ENCODE data around the gene AHSP.
"Not testable (repeated sequence)": the region's sequence is repeated elsewhere in the genome, so short reads cannot be mapped to it uniquely, and the experiment has no call there.

Gene AHSP, protein sequence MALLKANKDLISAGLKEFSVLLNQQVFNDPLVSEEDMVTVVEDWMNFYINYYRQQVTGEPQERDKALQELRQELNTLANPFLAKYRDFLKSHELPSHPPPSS

DNA sequence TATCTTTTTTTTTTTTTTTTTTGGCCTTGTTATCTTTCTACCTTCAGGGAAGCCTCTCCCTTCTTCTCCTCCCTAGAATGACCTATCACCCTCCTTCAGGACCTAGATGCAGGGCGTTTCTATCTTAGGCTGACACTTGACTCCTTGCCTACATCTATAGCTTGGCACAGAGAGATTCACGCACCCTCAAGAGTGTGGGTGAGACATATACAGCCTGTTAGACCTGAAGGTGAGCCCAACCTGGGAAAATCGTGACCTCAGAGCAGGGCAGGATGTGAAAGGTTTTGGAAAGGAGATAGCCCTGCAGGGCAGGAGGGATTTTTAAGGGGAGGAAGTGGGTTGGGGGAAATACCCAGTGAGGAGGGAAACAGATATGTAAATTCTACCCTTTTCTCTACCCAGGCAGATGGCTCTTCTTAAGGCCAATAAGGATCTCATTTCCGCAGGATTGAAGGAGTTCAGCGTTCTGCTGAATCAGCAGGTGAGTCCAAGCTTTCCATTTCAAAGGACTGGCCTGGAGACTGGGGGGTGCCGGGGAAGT is at the start of gene AHSP:
Gene AHSP (plus strand): TSS at position 167 of the 541 bp plus-strand sequence. CDS start 240 bp downstream, at position 407.
- DNase-seq (ENCODE audit: low spot score): no peak

DNA sequence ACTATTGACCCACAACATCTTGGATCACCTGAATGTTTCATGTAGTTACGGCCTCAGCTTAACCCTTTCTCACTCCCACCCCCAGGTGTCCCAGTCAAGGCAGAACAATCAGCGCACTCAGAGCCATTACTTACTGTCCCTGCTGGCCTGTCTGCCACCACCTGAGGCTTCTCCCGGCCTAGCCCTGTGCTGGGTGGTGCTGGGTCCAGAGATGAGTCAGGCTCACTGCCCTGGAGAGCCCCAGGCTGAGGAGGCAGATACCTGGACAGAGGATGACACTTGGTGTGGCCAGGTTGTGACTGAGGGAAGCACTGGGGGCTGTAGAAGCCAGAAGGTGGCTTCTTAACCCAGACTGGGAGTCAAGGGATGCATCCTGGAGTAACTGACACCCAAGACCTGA is 48.7 kb upstream of the AHSP start:
- DNase-seq (ENCODE audit: low spot score): no peak

DNA sequence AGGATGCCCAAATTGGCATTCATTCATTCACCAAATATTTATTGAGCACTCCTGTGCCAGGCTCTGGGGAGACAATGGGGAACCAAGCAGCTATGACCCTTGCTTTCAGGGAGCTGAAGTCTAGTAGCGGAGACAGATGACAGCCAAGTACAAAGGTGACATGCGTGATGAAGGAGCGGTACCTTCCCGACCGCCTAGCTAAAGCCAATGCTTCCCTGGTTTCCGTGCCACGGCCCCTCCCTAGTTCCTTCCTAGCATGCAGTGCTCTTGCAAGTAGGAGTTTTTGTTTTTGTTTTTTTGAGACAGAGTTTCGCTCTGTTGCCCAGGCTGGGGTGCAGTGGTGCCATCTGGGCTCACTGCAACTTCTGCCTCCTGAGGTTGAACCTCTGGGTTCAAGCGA is 47.9 kb upstream of the AHSP start:
- no peak for DNase-seq (ENCODE audit: low spot score)

DNA sequence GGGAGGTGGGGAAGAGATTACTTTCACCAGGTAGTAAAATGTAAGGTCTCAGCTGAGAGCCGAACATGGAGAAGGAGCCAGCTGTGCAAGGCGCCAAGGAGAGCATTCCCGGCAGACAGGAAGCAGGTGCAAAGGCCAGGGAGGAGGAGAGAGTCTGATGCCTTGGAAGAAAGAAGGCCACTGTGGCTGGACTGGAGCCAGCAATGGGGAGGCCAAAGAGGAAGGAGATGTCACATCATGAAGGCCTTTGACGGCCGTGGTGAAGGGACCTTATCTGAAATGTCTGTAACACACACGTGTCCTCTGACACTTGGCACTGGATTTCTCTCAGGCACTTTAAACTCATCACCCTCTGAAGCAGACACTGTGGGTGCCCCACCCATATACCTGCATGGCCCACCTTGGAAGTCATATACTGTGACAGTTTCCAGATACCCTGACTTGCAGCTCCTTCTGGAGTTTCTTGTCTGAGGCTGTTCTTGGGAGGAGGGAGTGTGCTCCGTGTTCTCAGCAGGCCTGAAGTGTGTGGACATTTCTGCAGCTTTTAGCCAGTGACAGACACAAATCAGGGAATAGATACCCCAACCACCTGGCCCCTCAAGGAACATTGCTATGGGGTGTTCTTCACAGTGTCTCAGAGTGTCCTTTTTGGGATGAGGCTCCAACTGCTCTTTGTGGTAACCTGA is 46.7 kb upstream of the AHSP start:
- no peak for DNase-seq (ENCODE audit: low spot score)

DNA sequence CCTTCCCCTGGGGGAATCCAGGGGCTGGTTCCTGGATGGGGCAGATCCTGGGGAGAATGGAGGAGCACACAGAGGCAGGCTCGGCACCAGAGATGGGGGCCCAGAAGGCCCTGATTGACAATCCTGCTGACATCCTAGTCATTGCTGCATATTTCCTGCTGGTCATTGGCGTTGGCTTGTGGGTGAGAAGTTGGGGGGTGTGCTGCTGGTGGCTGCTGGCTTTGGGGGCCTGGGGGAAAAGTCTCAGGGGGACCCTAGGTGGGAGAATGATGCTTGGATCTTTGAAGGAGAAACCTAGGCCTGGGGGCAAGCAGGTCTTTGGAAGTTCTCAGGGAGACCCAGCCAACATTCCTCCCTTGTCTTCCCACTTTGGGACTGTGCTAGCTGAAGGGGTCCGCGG is 44.6 kb upstream of the AHSP start, which contains the start of gene SLC5A2:
Gene SLC5A2 (plus strand): TSS at position 43 of the 400 bp plus-strand sequence. CDS start 14 bp downstream, at position 57.
- DNase-seq (ENCODE audit: low spot score): no peak

DNA sequence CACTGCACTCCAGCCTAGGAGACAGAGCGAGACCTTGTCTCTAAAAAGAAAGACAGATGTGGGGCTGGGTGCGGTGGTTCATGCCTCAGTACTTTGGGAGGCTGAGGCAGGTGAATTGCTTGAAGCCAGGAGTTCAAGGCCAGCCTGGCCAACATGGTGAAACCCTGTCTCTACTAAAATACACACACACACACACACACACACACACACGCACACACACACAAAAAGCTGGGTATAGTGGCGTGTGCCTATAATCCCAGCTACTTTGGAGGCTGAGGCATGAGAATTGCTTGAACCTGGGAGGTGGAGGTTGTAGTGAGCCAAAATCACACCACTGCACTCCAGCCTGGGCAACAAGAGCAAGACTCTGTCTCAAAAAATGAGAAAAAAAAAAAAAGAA is 43.7 kb upstream of the AHSP start:
- not testable (repeated sequence) for DNase-seq (ENCODE audit: low spot score)

DNA sequence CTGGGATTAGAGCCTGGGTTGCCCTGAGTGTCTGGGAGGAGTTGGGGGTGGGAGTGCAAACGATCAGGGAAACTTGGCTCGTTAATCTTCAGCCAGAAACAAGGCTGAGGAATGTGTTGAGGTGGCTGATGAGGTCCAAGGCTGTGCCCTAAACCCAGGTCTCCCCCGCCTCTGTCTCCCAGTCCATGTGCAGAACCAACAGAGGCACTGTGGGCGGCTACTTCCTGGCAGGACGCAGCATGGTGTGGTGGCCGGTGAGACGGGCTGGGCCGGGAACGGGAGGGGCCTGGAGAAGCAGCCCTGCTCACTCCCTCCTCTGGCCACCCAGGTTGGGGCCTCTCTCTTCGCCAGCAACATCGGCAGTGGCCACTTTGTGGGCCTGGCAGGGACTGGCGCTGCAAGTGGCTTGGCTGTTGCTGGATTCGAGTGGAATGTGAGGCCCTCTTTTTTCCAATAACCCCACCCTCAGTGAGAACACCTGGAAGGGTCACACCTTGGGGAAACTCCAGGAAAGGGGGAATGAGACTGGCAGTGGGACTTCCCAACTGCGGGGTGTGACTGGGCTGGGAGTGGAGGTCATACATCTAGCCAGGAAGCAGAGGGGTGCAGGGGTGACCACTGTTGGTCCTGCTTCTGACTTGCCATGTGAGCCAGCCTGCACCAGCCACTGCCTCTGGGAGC is 43.1 kb upstream of the AHSP start:
- DNase-seq (ENCODE audit: low spot score): no peak

DNA sequence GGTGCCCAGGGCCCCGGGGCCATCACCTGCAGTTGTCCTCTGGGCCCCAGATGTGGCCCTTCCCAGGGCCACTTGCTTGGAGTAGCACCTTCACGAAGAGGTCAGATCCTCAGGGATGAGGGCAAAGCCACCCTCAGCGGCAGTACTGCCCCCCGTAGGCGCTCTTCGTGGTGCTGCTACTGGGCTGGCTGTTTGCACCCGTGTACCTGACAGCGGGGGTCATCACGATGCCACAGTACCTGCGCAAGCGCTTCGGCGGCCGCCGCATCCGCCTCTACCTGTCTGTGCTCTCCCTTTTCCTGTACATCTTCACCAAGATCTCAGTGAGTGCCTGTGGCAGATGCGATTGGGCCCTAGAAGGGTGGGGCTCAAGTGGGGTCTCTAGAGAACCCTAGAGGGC is 42.1 kb upstream of the AHSP start:
- DNase-seq (ENCODE audit: low spot score): no peak

DNA sequence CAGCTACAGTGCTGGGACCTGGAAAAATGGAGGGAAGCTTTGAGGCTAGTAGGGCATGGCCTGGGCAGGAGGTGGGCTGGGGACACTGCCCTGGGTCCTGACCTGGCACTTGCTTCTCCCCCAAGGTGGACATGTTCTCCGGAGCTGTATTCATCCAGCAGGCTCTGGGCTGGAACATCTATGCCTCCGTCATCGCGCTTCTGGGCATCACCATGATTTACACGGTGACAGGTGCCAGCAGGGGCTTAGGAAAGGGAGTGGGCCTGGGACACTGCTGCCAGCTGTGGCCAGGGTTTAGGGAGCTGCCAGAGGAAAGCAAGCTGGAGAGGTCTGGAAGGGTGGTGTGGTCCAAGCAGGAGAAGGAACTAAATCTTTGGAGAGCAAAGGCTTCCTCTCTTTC is 41.7 kb upstream of the AHSP start:
- DNase-seq (ENCODE audit: low spot score): no peak

DNA sequence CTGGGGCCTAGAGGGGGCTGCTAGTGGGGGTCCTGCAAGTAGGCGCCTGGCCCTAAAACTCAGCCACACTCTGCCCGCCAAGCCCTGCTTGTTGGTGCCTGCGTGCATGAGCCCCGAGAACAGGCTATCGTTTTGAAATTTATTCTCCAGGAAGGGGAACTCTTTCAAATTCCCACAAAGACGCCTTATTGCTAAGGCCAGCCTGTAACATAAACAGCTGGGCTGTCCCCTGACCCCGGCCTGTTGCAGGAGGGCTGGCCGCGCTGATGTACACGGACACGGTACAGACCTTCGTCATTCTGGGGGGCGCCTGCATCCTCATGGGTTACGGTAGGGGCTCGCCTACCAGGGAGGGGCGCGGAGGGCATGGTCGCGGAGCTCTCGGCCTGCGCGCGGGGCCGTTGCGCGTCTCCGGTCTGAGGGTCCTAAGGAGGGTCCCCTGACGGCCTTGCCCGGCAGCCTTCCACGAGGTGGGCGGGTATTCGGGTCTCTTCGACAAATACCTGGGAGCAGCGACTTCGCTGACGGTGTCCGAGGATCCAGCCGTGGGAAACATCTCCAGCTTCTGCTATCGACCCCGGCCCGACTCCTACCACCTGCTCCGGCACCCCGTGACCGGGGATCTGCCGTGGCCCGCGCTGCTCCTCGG is 40.5 kb upstream of the AHSP start:
- no peak for DNase-seq (ENCODE audit: low spot score)

DNA sequence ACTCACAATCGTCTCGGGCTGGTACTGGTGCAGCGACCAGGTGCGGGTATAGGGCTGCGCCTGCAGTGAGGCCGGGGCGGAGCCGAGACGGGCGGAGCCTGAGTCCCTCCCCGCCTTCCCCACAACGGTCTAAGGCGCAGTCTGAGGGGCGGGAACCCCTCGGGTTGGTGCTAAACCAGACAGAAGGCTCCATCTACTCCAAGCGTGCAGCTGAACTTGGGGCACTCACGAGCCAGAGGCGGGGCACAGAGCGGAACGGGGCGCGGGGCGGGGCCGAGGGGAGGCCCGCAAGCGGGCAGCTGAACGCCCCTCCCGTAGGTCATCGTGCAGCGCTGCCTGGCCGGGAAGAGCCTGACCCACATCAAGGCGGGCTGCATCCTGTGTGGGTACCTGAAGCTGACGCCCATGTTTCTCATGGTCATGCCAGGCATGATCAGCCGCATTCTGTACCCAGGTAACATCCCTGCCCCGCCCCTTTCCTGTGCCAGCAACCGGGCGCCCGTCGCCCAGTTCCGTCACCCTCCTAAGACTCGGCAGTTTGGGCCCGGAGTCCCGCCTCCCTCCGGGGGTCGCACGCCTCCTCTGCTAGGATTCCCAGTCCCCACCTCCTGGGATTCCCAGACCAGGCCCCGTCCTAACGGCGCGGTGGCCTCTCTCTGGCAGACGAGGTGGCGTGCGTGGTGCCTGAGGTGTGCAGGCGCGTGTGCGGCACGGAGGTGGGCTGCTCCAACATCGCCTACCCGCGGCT is 39.8 kb upstream of the AHSP start:
- DNase-seq (ENCODE audit: low spot score): no peak

DNA sequence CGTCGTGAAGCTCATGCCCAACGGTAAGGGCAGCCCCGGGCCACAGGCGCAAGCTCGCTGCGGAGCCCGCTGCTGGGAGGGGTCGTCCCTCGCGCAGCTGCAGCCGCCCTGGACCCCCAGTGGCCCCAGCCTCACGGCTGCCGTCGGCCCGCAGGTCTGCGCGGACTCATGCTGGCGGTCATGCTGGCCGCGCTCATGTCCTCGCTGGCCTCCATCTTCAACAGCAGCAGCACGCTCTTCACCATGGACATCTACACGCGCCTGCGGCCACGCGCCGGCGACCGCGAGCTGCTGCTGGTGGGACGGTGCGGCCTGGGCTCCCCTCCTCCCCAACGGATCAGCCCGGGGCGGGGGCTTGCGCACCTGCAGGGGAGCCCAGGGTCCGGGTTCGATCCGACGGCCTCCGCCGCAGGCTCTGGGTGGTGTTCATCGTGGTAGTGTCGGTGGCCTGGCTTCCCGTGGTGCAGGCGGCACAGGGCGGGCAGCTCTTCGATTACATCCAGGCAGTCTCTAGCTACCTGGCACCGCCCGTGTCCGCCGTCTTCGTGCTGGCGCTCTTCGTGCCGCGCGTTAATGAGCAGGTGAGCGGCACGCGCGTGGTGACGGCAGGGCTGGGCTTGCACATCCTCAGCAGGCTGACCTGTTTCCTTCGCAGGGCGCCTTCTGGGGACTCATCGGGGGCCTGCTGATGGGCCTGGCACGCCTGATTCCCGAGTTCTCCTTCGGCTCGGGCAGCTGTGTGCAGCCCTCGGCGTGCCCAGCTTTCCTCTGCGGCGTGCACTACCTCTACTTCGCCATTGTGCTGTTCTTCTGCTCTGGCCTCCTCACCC is 39.0 kb upstream of the AHSP start:
- no peak for DNase-seq (ENCODE audit: low spot score)

DNA sequence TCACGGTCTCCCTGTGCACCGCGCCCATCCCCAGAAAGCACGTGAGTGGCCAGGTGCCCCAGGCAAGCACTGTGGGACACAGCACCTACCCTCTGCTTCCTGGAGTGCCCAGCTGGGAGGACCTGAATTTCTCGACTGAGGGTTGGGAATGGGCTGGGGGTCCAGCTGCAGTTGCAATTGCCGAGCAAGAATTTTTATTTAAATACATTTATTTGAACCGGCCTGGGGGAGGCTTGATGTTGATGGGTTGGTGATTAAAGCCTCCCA is 38.5 kb upstream of the AHSP start:
- DNase-seq (ENCODE audit: low spot score): no peak

DNA sequence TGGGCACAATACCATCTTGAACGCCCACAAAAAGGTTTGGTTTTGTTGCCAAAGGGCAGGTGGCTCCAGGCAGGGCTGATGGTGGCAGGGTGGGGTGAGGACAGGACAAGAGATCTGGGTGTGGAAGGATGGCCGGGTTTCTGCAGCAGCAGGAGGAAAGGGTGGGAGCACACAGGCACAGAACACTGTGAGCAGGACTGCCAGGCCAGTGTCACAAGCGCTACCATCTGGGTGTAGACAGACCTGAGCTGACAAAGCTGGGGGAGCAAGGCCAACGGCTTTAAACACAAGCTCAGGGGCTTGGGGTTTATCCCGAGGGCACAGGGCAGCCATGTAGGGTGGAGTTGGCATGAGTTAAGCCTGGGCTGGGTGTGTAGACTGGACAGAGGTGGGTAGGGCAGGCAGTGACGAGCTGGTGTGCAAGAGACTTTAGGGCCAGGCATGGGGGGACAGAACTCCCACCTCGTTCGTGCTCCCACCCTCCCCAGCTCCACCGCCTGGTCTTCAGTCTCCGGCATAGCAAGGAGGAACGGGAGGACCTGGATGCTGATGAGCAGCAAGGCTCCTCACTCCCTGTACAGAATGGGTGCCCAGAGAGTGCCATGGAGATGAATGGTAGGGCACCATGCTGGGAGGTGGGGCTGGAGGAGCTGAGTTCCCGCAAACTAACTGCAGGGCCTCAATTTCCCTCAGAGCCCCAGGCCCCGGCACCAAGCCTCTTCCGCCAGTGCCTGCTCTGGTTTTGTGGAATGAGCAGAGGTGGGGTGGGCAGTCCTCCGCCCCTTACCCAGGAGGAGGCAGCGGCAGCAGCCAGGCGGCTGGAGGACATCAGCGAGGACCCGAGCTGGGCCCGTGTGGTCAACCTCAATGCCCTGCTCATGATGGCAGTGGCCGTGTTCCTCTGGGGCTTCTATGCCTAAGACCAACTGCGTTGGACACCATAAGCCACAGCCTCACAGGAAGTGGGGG is 37.8 kb upstream of the AHSP start:
- DNase-seq (ENCODE audit: low spot score): no peak

DNA sequence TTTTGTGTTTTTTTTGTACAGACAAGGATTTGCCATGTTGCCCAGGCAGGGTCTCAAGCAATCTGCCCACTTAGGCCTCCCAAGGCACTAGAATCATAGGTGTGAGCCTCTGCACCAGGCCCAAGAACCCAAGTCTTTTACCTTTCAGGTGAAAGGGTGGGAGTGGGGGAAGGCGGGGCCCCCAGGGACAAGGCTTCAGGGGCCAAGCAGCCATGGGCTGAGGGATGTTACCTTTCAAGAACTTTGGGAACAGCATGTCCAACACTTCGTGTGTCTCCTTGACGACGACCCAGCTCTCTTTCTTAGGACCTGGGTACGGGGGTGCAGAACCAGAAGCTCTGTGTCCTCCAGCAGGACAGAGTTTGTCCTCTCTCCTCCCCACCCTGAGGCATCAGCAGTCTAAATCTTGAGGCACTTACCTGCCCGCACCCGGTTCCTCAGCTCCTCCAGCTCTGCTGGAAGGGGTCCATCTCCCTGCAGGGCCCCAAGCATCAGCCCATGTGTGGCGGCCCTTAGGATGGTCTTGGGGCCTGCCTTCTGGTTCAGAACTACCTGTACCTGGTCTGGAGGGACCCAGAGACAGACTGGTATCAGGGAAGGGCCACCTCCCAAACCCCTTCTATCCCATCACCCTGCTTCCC is 35.8 kb upstream of the AHSP start:
- DNase-seq (ENCODE audit: low spot score): no peak

DNA sequence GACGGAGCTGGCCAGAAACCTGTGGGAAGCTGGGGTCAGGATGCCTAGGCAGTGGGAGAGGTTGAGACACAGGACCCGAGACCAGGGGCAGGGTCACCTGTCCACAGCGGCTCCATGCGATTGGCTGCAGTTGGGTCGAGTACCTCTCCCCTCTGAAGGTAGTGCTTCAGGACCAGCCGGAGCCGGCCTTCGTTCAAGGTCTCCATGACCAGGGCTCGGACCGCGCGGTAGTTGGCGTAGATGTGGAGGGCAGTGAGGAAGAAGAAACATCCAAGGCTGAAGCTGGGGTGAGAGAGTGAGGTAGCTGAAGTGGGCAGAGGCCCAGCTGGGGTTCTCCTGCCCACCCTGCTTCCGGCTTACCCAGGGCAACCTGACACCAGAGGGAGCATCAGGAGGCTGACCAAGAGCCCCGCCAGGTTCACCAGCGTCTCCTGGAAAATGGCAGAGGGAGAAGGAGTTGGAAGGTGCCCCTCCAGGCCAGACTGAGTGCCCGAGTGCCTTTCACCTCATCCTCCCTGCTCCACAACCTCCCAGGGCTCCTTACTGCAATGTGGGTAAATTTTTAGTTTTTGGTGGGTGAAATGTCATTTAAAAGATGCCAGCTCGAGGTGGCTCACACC is 34.1 kb upstream of the AHSP start:
- DNase-seq (ENCODE audit: low spot score): no peak

DNA sequence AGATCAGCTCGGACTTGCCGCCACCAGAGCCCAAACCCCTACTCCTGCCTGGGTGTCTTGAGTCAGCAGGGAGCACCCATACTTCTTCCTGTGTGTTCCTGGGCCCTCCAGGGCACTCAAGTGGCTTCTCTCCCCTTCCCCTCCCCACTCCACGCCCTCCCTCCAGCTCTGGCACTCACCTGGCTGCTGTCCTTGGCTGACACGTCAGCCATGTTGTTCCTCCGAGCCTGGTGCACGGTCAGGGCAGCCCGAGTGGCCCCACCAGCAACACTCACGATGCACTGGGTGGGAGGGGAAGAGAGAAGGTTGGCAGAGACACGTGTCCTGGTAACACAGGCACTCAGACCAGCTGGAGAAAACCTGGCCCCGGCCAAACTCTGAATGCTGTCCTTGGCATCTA is 31.0 kb upstream of the AHSP start:
- DNase-seq (ENCODE audit: low spot score): no peak

DNA sequence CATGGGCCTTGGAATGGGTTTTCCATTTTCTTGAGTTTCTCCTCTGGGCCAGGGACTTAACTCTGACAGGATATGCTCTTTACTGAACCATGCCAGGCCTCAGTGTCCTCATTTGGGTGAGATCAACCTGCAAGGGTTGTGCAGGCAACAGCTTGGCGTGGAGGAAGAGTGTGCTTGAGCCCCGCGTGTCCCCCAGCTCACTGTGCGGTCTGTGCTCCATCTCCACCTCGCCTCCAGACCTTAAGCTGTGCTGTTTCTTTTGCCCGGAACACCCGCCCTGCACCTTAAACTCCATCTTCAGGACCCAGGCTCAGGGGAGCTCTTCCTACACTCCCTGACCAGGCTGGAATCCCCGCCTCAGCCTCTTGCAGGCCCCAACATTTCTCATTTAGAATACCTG is 29.2 kb upstream of the AHSP start:
- DNase-seq (ENCODE audit: low spot score): no peak

DNA sequence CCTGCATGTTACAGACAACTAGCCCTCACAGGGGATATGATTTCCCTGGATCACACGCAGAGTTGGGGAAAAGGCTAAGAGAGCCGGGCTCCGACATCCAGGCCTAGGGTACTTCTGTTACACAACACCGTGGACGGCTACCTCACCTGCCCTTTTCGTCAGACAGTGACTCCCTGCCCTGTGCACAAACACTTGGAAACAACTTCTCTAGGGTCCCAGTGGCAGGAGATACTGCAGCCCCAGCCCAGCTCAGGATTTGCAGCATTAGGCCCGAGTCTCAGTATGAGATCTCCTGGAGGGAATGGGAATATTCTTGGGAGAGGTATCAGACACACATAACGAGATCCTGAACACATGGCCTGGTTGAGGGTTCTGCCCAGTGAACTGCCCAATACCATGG is 27.8 kb upstream of the AHSP start:
- DNase-seq (ENCODE audit: low spot score): no peak

Measured in COLO829 (cell line).